Activated T-cell treated with anti-CD3 and anti-CD28 coated beads, Interleukin-2, amount 50 U/mL, for 48 hours (primary cell): ENCODE results near the gene MOB3B.
"Not testable (repeated sequence)": the region's sequence is repeated elsewhere in the genome, so short reads cannot be mapped to it uniquely, and the experiment has no call there.

Source experiments
- DNase-seq, 2 experiments: peaks; one replicate each; pipeline ENCODE4 v3.0.0-alpha.2; 2020

The MOB3B gene

DNA sequence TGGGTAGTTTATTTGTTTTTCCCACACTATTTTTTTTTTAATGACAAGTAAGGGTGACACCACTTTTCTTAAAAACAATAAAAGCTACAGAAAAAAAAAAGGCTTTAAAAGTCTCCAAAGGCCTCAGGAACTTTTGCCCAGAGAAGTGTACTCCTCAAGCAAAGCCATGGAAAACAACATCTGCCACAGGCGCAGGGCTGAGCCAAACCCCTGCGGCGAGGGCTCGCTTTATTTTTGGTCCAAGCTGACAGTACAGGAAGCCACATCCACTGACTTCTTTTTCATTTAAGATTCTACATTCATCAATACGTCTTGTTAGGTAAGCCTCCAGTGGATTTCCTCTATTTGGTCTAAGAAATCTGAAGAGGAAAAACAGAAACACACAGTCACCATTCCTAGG lies 57.4 kb downstream of the MOB3B start:
- no peak for DNase-seq

GRCh38 chr9:27471789-27472188 lies 57.8 kb downstream of the MOB3B start:
- no peak for DNase-seq

DNA sequence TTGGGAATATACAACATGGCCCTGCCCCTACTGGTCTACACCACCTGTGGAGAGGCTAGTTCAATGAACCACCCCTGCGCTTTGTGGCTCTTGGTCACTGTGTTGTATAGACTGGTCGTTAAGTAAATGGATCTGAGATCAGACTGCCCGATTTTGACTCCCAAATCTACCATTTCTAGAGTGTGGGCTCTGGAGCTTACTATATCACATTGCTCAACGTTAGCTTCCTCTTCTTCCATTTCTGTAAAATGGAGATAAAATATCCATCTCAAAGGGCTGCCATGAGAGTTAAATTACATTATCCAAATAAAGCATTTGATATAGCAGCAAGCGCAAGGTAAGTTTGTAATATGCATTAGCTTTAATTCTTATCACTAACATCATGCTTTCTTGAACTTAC lies 58.2 kb downstream of the MOB3B start:
- DNase-seq: no peak

GRCh38 chr9:27470291-27470856 lies 59.2 kb downstream of the MOB3B start:
- DNase-seq: no peak

GRCh38 chr9:27469550-27469949 lies 60.1 kb downstream of the MOB3B start:
- no peak for DNase-seq

GRCh38 chr9:27468462-27469110 lies 61.0 kb downstream of the MOB3B start:
- DNase-seq: no peak

- no peak for DNase-seq
Measured at GRCh38 chr9:27468000-27468399, 61.6 kb downstream of the MOB3B start.

DNA sequence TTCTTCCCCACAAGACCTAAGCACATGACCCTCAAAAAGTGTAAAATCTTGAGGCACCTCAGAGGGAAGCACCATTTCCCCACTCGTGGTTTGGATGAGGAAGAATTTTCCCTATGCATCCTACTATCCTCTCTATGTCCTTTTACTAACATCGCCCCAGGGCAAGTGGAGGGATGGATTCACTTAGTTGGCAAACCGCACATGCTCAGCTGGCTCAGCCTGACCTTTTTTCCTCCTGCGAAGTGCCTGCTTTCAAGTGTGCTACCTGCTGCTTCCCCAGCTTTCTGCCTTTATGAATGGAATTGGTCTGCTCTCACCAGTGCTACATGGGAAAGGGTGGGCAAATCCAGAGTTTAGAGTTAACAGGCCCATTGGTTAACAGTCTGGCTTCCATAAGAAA lies 62.1 kb downstream of the MOB3B start:
- no peak for DNase-seq

- not testable (repeated sequence) for DNase-seq
Measured at GRCh38 chr9:27466516-27466915, 63.1 kb downstream of the MOB3B start.

DNA sequence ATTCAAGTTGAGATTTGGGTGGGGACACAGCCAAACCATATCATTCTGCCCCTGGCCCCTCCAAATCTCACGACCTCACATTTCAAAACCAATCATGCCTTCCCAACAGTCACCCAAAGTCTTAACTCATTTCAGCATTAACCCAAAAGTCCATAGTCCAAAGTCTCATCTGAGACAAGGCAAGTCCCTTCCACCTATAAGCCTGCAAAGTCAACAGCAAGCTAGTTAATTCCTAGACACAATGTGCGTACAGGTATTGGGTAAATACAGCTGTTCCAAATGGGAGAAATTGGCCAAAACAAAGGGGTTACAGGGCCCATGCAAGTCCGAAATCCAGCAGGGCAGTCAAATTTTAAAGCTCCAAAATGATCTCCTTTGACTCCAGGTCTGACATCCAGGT lies 64.7 kb downstream of the MOB3B start:
- not testable (repeated sequence) for DNase-seq

DNA sequence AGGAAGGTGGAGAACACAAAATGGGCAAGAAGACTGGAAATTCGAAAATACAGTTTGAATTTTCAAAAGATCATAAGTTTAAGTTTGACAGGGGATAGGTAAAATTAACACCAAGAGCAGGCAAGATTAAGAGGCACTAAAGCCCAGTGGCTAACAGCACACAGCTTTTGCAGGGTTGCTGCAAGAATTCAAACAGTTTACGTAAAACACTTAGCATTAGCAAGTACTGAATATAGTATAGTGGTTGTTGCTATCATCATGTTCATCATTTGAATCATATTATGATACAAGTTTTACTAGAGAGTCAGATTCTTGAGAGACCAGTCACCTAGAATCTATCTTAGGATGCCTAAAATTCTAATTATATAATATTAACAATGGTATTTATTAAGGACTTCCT lies 66.8 kb downstream of the MOB3B start:
- no peak for DNase-seq

DNA sequence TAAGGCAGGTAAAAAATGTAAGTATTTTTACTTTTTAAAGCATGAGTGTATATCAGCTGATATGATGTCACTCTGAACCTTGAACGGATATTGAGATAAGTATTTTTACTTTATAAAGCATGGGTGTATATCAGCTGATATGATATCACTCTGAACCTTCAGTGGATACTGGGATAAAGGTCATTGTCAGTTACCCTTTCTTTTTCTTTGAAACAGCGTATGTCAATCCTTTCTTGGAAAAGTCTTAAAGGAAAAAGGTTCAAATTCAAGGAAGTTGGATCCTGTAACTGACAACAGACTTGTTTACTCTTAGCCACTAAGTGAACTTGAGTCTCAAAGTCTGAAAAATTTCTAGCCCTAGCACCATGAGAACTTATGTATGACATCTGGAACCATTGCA lies 67.2 kb downstream of the MOB3B start:
- no peak for DNase-seq

DNA sequence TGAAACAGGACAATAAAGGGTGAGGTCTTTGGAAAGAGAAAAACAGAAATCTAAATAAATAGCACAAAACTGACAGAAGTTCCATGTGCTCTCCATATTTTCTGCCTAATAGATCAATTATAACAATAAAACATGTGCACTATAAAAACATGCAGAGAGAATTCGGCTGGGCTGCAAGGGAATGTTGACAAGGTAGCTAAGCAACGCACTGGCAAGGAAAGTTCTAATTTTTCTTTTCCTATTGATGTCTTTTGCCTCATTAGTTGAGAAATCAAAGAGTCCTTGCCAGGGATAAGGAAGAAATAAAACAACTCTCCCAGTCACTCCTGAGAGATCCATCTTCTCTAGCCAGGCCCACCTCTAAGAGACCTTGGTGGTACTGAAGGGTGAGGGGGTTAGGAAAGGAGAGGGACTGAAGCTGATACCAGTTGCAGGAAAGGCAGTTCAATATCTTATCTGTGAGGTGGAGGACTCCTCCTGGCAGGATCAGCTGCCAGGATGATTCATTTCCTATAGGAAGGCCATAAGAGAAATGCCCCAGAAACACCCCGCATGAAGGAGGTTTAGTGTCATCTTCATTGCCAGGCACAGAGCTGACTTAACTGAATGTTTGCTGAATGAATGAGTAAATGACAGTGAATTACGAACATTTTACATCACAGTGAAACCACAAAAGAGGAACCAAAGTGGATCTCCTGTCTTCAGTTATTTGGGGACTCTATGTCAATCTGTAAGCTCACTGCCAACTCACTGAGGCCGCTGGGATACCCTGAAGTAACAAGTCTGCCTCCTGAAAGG lies 69.2 kb downstream of the MOB3B start:
- no peak for DNase-seq

- no peak for DNase-seq
Measured at GRCh38 chr9:27457445-27457844, 72.2 kb downstream of the MOB3B start.

GRCh38 chr9:27453860-27454553 lies 75.6 kb downstream of the MOB3B start:
- no peak for DNase-seq

DNA sequence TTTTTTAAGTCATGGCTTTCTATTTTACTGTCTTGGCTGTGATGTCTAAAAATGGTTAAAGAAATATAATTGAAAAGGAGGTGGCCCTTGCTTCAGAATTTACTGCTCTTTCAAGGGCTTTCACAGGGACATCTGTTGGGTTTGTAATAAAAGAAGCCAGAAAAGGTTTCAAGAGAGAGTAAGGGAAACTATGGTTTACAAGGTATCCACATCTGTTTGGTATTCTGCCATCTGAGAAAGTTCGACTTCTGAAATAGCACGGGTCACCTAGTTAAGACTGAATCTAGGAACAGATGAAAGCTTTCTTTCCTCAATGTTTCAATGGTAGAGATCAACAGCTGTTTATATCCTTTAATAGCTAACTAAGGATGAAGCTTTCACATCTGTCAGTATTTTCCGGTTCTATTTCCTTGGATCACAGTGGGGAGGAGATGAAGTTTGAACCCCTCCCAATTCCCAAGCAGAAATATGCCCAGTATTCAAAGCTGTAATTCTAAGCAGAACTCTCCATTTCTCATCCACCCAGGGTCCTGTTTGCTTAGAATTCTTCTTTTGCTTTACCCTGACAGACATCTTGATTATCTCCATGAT lies 78.3 kb downstream of the MOB3B start:
- no peak for DNase-seq

- DNase-seq: no peak
Measured at GRCh38 chr9:27450752-27451151, 78.9 kb downstream of the MOB3B start.

DNA sequence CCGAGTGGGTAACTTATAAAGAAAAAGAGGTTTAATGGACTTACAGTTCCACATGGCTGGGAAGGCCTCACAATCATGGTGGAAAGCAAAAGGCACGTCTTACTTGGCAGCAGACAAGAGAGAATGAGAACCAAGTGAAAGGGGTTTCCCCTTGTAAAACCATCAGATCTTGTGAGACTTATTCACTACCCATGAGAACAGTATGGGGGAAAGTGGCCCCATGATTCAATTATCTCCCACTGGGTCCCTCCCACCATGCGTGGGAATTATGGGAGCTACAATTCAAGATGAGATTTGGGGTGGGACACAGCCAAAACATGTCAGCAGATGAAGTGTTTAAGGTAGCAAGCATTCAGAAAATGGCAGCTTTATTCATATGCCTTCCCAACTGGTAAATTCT lies 81.3 kb downstream of the MOB3B start:
- DNase-seq: not testable (repeated sequence)

DNA sequence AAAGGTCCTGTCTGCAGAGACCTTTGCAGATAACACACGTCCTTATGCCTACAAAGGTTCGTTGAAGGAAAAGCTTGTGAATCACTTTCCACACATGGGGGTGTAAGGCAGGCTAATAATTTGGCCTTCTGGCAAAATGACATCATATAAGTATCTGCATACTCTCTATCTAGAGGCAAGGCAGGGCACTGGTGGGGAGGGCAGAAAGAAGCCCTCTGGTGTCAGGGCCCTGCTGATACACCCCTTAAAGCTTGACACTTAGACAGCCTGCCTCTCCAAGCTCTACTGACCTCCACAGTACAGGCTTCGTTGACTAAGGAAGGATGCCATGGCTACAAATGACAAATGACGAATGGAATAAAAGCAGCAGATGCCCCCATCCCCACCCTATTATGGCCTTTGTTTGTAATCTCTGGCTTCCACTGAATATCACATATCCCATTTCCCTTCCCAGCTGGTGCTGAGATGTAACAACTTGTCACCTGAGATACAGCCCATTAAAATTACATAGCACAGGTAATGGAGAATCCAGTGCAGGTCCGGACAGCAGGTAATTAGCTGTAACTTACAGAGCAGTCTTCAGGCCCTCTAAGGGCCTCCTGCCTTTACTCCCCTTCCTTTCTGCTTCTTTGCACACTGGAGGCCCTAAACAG lies 82.5 kb downstream of the MOB3B start:
- no peak for DNase-seq

GRCh38 chr9:27445688-27446087 lies 83.9 kb downstream of the MOB3B start:
- DNase-seq: no peak

DNA sequence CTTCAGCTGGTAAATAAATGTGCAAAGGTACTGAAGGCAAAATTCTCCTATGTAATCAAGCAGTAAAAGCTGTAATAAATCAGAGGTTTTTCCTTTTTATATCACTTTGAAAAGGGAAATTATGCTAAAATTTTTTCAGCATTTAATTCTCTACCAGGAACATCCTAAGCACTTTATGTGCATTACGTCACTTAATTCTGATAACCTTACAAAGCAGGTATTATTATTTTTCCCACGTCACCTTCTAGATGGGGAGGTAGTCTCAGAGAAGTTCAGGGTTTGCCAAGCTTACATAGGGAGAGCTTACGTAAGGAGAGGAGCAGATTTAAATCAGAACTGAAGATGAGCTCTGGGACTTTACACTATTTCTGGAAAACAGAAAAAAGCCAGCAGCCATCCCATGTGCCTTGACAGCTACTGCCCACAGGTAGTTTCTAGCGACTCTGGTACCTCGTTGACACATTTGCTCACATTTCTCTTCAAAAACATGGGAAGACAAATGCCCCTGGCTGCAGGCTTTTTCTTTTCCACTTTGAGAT lies 84.5 kb downstream of the MOB3B start:
- DNase-seq: no peak

- no peak for DNase-seq
Measured at GRCh38 chr9:27442464-27442863, 87.2 kb downstream of the MOB3B start.

GRCh38 chr9:27441741-27442070 lies 87.9 kb downstream of the MOB3B start:
- DNase-seq: no peak
